ENCODE measurements around the gene FCER2. TPM values are rescaled to one million over a fixed set of nuclear protein-coding genes. Genes with fewer than 3 reads are reported as not detected.

FCER2 gene
- total RNA-seq, 1 experiment from 2014 or later, result not detected

- Histone ChIP-seq H3K56ac (ENCODE audit: insufficient read length, low read depth, low read length) (no peak overlapping the region), H2AFZ (ENCODE audit: low read length) (no peak overlapping the region), H2BK15ac (ENCODE audit: low read depth, low read length) (no peak overlapping the region), H3K18ac (ENCODE audit: insufficient read length, low read depth, low read length) (no peak overlapping the region), H3K9ac (ENCODE audit: extremely low read depth, insufficient read length, low read length) (no peak overlapping the region), H2BK120ac (ENCODE audit: low read depth, low read length, poor library complexity, severe bottlenecking) (no peak overlapping the region), H3K27me3 (ENCODE audit: insufficient read depth, low read length) (no peaks in the 10 kb centered on the region), H2AK5ac (ENCODE audit: insufficient read length, low read length) (no peak overlapping the region), H3K23ac (ENCODE audit: insufficient read length, low read depth, low read length) (no peak overlapping the region), H2BK5ac (ENCODE audit: insufficient read length, low read length) (no peak overlapping the region), H4K91ac (ENCODE audit: insufficient read length, low read depth, low read length) (no peak overlapping the region), H3K4me1 (ENCODE audit: insufficient read depth, low read length) (peaks cover 3% of the 10 kb centered on the region; the same call in 1 of the 2 replicates), H4K5ac (ENCODE audit: insufficient read length, low read depth, low read length) (no peak overlapping the region), H2BK20ac (ENCODE audit: low read depth, low read length, poor library complexity, severe bottlenecking) (no peak overlapping the region), H3K9me3 (ENCODE audit: control insufficient read depth, low read depth, low read length) (no peaks in the 10 kb centered on the region), H4K20me1 (ENCODE audit: control insufficient read depth, insufficient read depth, insufficient read length) (no peaks in the 10 kb centered on the region), H3K79me1 (ENCODE audit: insufficient read depth, low read depth, low read length, poor library complexity, severe bottlenecking) (no peaks in the 10 kb centered on the region), H3K4me2 (ENCODE audit: insufficient read depth, insufficient read length, low read length) (no peak overlapping the region), H4K8ac (replicated peaks; ENCODE audit: insufficient read length, low read depth, low read length) (no peak overlapping the region), H3T11ph (ENCODE audit: low read length) (no peak overlapping the region), H2BK12ac (ENCODE audit: insufficient read length, low read depth, low read length) (no peak overlapping the region), H3K4ac (ENCODE audit: low read depth, low read length) (no peak overlapping the region), H3K27ac (ENCODE audit: insufficient read length, low read depth, low read length) (no peak overlapping the region), H3K79me2 (ENCODE audit: insufficient read depth, low read length) (no peaks in the 10 kb centered on the region), H3K14ac (ENCODE audit: insufficient read depth, low read length) (no peak overlapping the region), H3K23me2 (ENCODE audit: insufficient read length, low read depth, low read length, poor library complexity, severe bottlenecking) (no peaks in the 10 kb centered on the region)
- no CpG with 5 or more reads among the region's 2 CpGs for WGBS (ENCODE audit: extremely low coverage, insufficient read length, low lambda C conversion rate)
- Mint-ChIP-seq H3K4me1 (peaks cover 4 to 10% of the 10 kb centered on the region in 2 experiments), H3K27ac (no peak overlapping the region), H3K9me3 (no peaks in the 10 kb centered on the region), H3K36me3 (ENCODE audit: insufficient read depth in 1 of 3, low read depth in 3 of 3) (no peaks in the 10 kb centered on the region; a peak in 1 of 7 replicates), H3K27me3 (ENCODE audit: low read depth) (peaks cover 72% of the 10 kb centered on the region), H3K4me3 (no peak overlapping the region)
- DNase-seq, result no peak
- no peak for TF ChIP-seq CTCF (conservative IDR thresholded peaks at IDR 0.05)
These were observed 37.4 kb upstream of the FCER2 start for GRCh38 chr19:7739211-7739755.
